NT2/D1 (cell line): ENCODE results near the gene NCOR1.

Experiments
- DNase-seq: peaks from one replicate; pipeline ENCODE4 v3.0.0-alpha.2; 2011; ENCODE audit warnings: low read depth, low spot score
- H3K27me3 ChIP-seq: 2 replicates; pipeline ENCODE4 v1.6.0; 2011; ENCODE audit warnings: mild to moderate bottlenecking; ENCODE audit not compliant: insufficient read length, insufficient read depth
- H3K36me3 ChIP-seq: 2 replicates; pipeline ENCODE4 v1.6.1; 2011; ENCODE audit warnings: mild to moderate bottlenecking, low read length, mixed read lengths; ENCODE audit not compliant: insufficient read depth, insufficient read length
- H3K4me1 ChIP-seq: 2 replicates; pipeline ENCODE4 v1.5.1; 2011; ENCODE audit not compliant: insufficient read depth, insufficient read length
- H3K4me3 ChIP-seq: 2 replicates; pipeline ENCODE4 v1.5.1; 2011; ENCODE audit warnings: low read depth; ENCODE audit not compliant: insufficient read length
- H3K9ac ChIP-seq: 2 replicates; pipeline ENCODE4 v1.6.0; 2011; ENCODE audit warnings: low read depth; ENCODE audit not compliant: insufficient read length
- H3K9me3 ChIP-seq: 2 replicates; pipeline ENCODE4 v1.5.1; 2011; ENCODE audit warnings: mild to moderate bottlenecking, low read length; ENCODE audit not compliant: insufficient read depth
- SUZ12 ChIP-seq: IDR thresholded peaks from 2 replicates; pipeline ENCODE4 v1.6.1; 2011; ENCODE audit not compliant: insufficient read length, insufficient read depth; ENCODE audit errors: extremely low read depth
- YY1 ChIP-seq: IDR thresholded peaks from 2 replicates; pipeline ENCODE4 v1.6.1; 2011; ENCODE audit not compliant: insufficient read length, insufficient read depth
- ZNF274 ChIP-seq: IDR thresholded peaks from 2 replicates; pipeline ENCODE4 v1.6.1; 2011; ENCODE audit warnings: mild to moderate bottlenecking, low read depth, low read length

Gene NCOR1

GRCh38 chr17:16037636-16038035 is 177.7 kb downstream of the NCOR1 start:
- Histone ChIP-seq H3K9me3 (no peaks in the 10 kb centered on the region), H3K4me1 (no peaks in the 10 kb centered on the region), H3K4me3 (no peak overlapping the region), H3K9ac (no peak overlapping the region), H3K27me3 (no peaks in the 10 kb centered on the region), H3K36me3 (peaks cover 39% of the 10 kb centered on the region)
- no peak for DNase-seq
- TF ChIP-seq SUZ12 = no peak
- no peak for TF ChIP-seq YY1

- no peak overlapping the region for H3K9ac ChIP-seq
- H3K27me3 ChIP-seq = no peaks in the 10 kb centered on the region
- peaks cover 52% of the 10 kb centered on the region for H3K36me3 ChIP-seq
- H3K9me3 ChIP-seq = no peaks in the 10 kb centered on the region
- no peaks in the 10 kb centered on the region for H3K4me1 ChIP-seq
- TF ChIP-seq SUZ12 (no peak), YY1 (no peak), ZNF274 (no peak)
- no peak for DNase-seq
- no peak overlapping the region for H3K4me3 ChIP-seq
These were observed 179.1 kb downstream of the NCOR1 start for GRCh38 chr17:16036261-16036660.

GRCh38 chr17:16033729-16034349 is 181.5 kb downstream of the NCOR1 start:
- no peak for TF ChIP-seq YY1
- TF ChIP-seq SUZ12 = no peak
- TF ChIP-seq ZNF274 = no peak
- no peak overlapping the region for H3K4me3 ChIP-seq
- no peaks in the 10 kb centered on the region for H3K27me3 ChIP-seq
- no peak overlapping the region for H3K9ac ChIP-seq
- peaks cover 67% of the 10 kb centered on the region for H3K36me3 ChIP-seq
- no peak for DNase-seq
- H3K4me1 ChIP-seq = no peaks in the 10 kb centered on the region
- H3K9me3 ChIP-seq = no peaks in the 10 kb centered on the region

- no peak for DNase-seq
- Histone ChIP-seq H3K9me3 (no peaks in the 10 kb centered on the region), H3K27me3 (no peaks in the 10 kb centered on the region), H3K4me1 (peaks cover 2% of the 10 kb centered on the region), H3K9ac (no peak overlapping the region), H3K36me3 (peaks cover 86% of the 10 kb centered on the region), H3K4me3 (no peak overlapping the region)
- TF ChIP-seq YY1 = no peak
These were observed 187.4 kb downstream of the NCOR1 start for GRCh38 chr17:16027708-16028584.

GRCh38 chr17:16026895-16027294 is 188.4 kb downstream of the NCOR1 start:
- H3K9ac ChIP-seq = no peak overlapping the region
- no peaks in the 10 kb centered on the region for H3K27me3 ChIP-seq
- peaks cover 2% of the 10 kb centered on the region for H3K4me1 ChIP-seq
- H3K36me3 ChIP-seq = peaks cover 86% of the 10 kb centered on the region
- H3K4me3 ChIP-seq = no peak overlapping the region
- no peaks in the 10 kb centered on the region for H3K9me3 ChIP-seq
- TF ChIP-seq YY1 = no peak
- no peak for DNase-seq

- H3K36me3 ChIP-seq = peaks cover 83% of the 10 kb centered on the region
- H3K27me3 ChIP-seq = no peaks in the 10 kb centered on the region
- H3K9ac ChIP-seq = no peak overlapping the region
- no peak for DNase-seq
- peaks cover 2% of the 10 kb centered on the region for H3K4me1 ChIP-seq
- H3K9me3 ChIP-seq = no peaks in the 10 kb centered on the region
- TF ChIP-seq ZNF274 = no peak
- no peak for TF ChIP-seq YY1
- TF ChIP-seq SUZ12 = no peak
- no peak overlapping the region for H3K4me3 ChIP-seq
These were observed 190.1 kb downstream of the NCOR1 start for GRCh38 chr17:16025202-16025601.

GRCh38 chr17:16023881-16024280 is 191.5 kb downstream of the NCOR1 start:
- Histone ChIP-seq H3K27me3 (no peaks in the 10 kb centered on the region), H3K4me3 (no peak overlapping the region), H3K9ac (no peak overlapping the region), H3K36me3 (peaks cover 83% of the 10 kb centered on the region), H3K9me3 (no peaks in the 10 kb centered on the region), H3K4me1 (peaks cover 2% of the 10 kb centered on the region)
- no peak for DNase-seq
- no peak for TF ChIP-seq SUZ12
- no peak for TF ChIP-seq ZNF274
- no peak for TF ChIP-seq YY1
